SK-N-MC (cell line): Measurements from ENCODE around the gene VWA8.
"Not testable (repeated sequence)": the region's sequence is repeated elsewhere in the genome, so short reads cannot be mapped to it uniquely, and the experiment has no call there.

Source experiments
- DNase-seq: peaks from one replicate; pipeline ENCODE4 v3.0.0-alpha.2; 2011; ENCODE audit warnings: low read depth, low spot score
- H3K27ac ChIP-seq: fragments of 200-600 bp; sonication (generic); 2 replicates; pipeline ENCODE4 v1.5.1; 2016; ENCODE audit warnings: mixed run types
- H3K36me3 ChIP-seq: fragments of 200-600 bp; sonication (generic); 2 replicates; pipeline ENCODE4 v1.6.1; 2017; ENCODE audit warnings: antibody characterized with exemption, low read length, mixed read lengths; ENCODE audit not compliant: insufficient read depth
- H3K4me3 ChIP-seq: fragments of 200-600 bp; sonication (generic); 2 replicates; pipeline ENCODE4 v1.5.1; 2016
- H3K9ac ChIP-seq: fragments of 200-600 bp; sonication (generic); 2 replicates; pipeline ENCODE4 v1.8.0; 2017; ENCODE audit warnings: mixed run types, mixed read lengths; ENCODE audit not compliant: insufficient read length
- H3K9me3 ChIP-seq: fragments of 200-600 bp; sonication (generic); 2 replicates; pipeline ENCODE4 v1.6.1; 2017; ENCODE audit warnings: low read depth, mild to moderate bottlenecking, antibody characterized with exemption, low read length, moderate library complexity, mixed read lengths
- EZH2 ChIP-seq: fragments of 200-600 bp; sonication (generic); IDR thresholded peaks from one replicate; pipeline ENCODE4 v1.6.1; 2017; ENCODE audit warnings: antibody characterized with exemption
- FOXP2 ChIP-seq: optimal IDR thresholded peaks from 2 replicates; pipeline ENCODE3; 2011; ENCODE audit warnings: mild to moderate bottlenecking, moderate library complexity; ENCODE audit not compliant: insufficient read depth; ENCODE audit errors: extremely low read length, control extremely low read depth
- POLR2AphosphoS5 ChIP-seq: IDR thresholded peaks from 2 replicates; pipeline ENCODE4 v1.6.1; 2012; ENCODE audit warnings: mild to moderate bottlenecking, low read depth, low read length, borderline replicate concordance

The VWA8 gene

GRCh38 chr13:41582027-41582463 lies 378.9 kb downstream of the VWA8 start:
- no peaks in the 10 kb centered on the region for H3K9me3 ChIP-seq
- H3K4me3 ChIP-seq: no peak overlapping the region
- no peak overlapping the region for H3K9ac ChIP-seq
- TF ChIP-seq EZH2: no peak
- TF ChIP-seq POLR2AphosphoS5: no peak
- TF ChIP-seq FOXP2: no peak
- no peak for DNase-seq
- H3K27ac ChIP-seq: no peak overlapping the region
- H3K36me3 ChIP-seq: no peaks in the 10 kb centered on the region

GRCh38 chr13:41580345-41580744 lies 380.6 kb downstream of the VWA8 start:
- H3K9me3 ChIP-seq: no peaks in the 10 kb centered on the region
- TF ChIP-seq FOXP2 (no peak), POLR2AphosphoS5 (no peak), EZH2 (no peak)
- peaks cover 5% of the 10 kb centered on the region; the same call in 1 of the 2 replicates for H3K36me3 ChIP-seq
- no peak overlapping the region for H3K27ac ChIP-seq
- no peak overlapping the region for H3K4me3 ChIP-seq
- DNase-seq: no peak
- H3K9ac ChIP-seq: no peak overlapping the region

- TF ChIP-seq FOXP2 (no peak), POLR2AphosphoS5 (no peak), EZH2 (no peak)
- Histone ChIP-seq H3K27ac (no peak overlapping the region), H3K9ac (no peak overlapping the region), H3K36me3 (peaks cover 9% of the 10 kb centered on the region; the same call in 1 of the 2 replicates), H3K4me3 (no peak overlapping the region), H3K9me3 (no peaks in the 10 kb centered on the region)
- no peak for DNase-seq
These were observed 381.0 kb downstream of the VWA8 start for GRCh38 chr13:41579881-41580280.

GRCh38 chr13:41579168-41579567 lies 381.7 kb downstream of the VWA8 start:
- DNase-seq: no peak
- Histone ChIP-seq H3K36me3 (peaks cover 15% of the 10 kb centered on the region; the same call in 1 of the 2 replicates), H3K9ac (no peak overlapping the region), H3K4me3 (no peak overlapping the region), H3K27ac (no peak overlapping the region), H3K9me3 (no peaks in the 10 kb centered on the region)
- TF ChIP-seq FOXP2: no peak
- no peak for TF ChIP-seq POLR2AphosphoS5

- Histone ChIP-seq H3K4me3 (no peak overlapping the region), H3K36me3 (peaks cover 15% of the 10 kb centered on the region; the same call in 1 of the 2 replicates), H3K27ac (no peak overlapping the region), H3K9ac (no peak overlapping the region), H3K9me3 (no peaks in the 10 kb centered on the region)
- TF ChIP-seq FOXP2 (no peak), EZH2 (no peak), POLR2AphosphoS5 (no peak)
- no peak for DNase-seq
These were observed 382.5 kb downstream of the VWA8 start for GRCh38 chr13:41578371-41578770.

GRCh38 chr13:41577436-41577835 lies 383.5 kb downstream of the VWA8 start:
- H3K4me3 ChIP-seq: no peak overlapping the region
- TF ChIP-seq POLR2AphosphoS5: no peak
- TF ChIP-seq EZH2: no peak
- TF ChIP-seq FOXP2: no peak
- no peak overlapping the region for H3K27ac ChIP-seq
- no peaks in the 10 kb centered on the region for H3K9me3 ChIP-seq
- H3K9ac ChIP-seq: no peak overlapping the region
- no peak for DNase-seq
- peaks cover 15% of the 10 kb centered on the region; the same call in 1 of the 2 replicates for H3K36me3 ChIP-seq

GRCh38 chr13:41573640-41574039 lies 387.3 kb downstream of the VWA8 start:
- not testable (repeated sequence) for DNase-seq, H3K9me3 ChIP-seq, H3K9ac ChIP-seq, H3K4me3 ChIP-seq, H3K27ac ChIP-seq
- H3K36me3 ChIP-seq: peaks cover 15% of the 10 kb centered on the region; the same call in 1 of the 2 replicates

GRCh38 chr13:41571817-41572340 lies 389.0 kb downstream of the VWA8 start:
- H3K27ac ChIP-seq, H3K9ac ChIP-seq, H3K4me3 ChIP-seq, DNase-seq, H3K9me3 ChIP-seq: not testable (repeated sequence)
- peaks cover 15% of the 10 kb centered on the region; the same call in 1 of the 2 replicates for H3K36me3 ChIP-seq

- H3K27ac ChIP-seq: no peak overlapping the region
- H3K4me3 ChIP-seq: no peak overlapping the region
- H3K36me3 ChIP-seq: no peaks in the 10 kb centered on the region
- no peaks in the 10 kb centered on the region for H3K9me3 ChIP-seq
- no peak for TF ChIP-seq FOXP2
- no peak for TF ChIP-seq EZH2
- TF ChIP-seq POLR2AphosphoS5: no peak
- no peak overlapping the region for H3K9ac ChIP-seq
- no peak for DNase-seq
These were observed 391.9 kb downstream of the VWA8 start for GRCh38 chr13:41568972-41569351.
